A549 (cell line): ENCODE measurements around the gene IL6R. TPM values are rescaled to one million over a fixed set of nuclear protein-coding genes. Genes with fewer than 3 reads are reported as not detected.

Experiments
- ATAC-seq, 2 experiments: fragments of 200-7000 bp in 1 of 2; fragments of >200 bp in 1 of 2; cut with Nextera tagmentation in 1 of 2; cut with Tn5 transposase in 1 of 2; 3 replicates each; pipeline versions ENCODE4 v1.8.0 to v1.9.1; 2018 to 2020; ENCODE audit warnings: mild to moderate bottlenecking in 1 of 2, moderate library complexity in 1 of 2
- CTCF ChIA-PET: fragments of 300-600 bp; sonication (Branson Sonifier 250); formaldehyde crosslinking; extraction: SDS; loops from one replicate; lab custom pipeline; 2021; ENCODE audit warnings: antibody characterized with exemption, inconsistent platforms; lab: Yijun Ruan, JAX
- POLR2A ChIA-PET: fragments of 350-600 bp; formaldehyde crosslinking; extraction: SDS; loops from one replicate; lab custom pipeline; 2021; ENCODE audit warnings: antibody characterized with exemption, inconsistent platforms; lab: Yijun Ruan, JAX
- DNase-seq, 2 experiments: peaks; one replicate each; pipeline versions ENCODE4 v3.0.0 to v3.0.0-alpha.2; 2011 to 2016; ENCODE audit warnings: low read depth in 1 of 2, low spot score in 1 of 2
- FAIRE-seq: peaks from 2 replicates; lab custom pipeline; 2011; peaks lifted over from hg19 to GRCh38; lab: Jason Lieb, UNC
- H3K27ac ChIP-seq, 2 experiments: fragments of >200 bp; sonication (Bioruptor Twin); formaldehyde crosslinking; 3 replicates each; pipeline ENCODE4 v1.5.1; 2016 to 2017
- H3K4me1 ChIP-seq: fragments of >200 bp; sonication (Bioruptor Twin); formaldehyde crosslinking; 3 replicates; pipeline ENCODE4 v1.6.1; 2016
- H3K4me2 ChIP-seq: fragments of >200 bp; sonication (Bioruptor Twin); formaldehyde crosslinking; 3 replicates; pipeline ENCODE4 v1.6.1; 2016
- H3K4me3 ChIP-seq: fragments of >200 bp; sonication (Bioruptor Twin); formaldehyde crosslinking; 3 replicates; pipeline ENCODE4 v1.5.1; 2016
- H3K9me3 ChIP-seq: fragments of >200 bp; sonication (Bioruptor Twin); formaldehyde crosslinking; 3 replicates; pipeline ENCODE4 v1.6.1; 2016
- CHD2 ChIP-seq: fragments of 150-350 bp; IDR thresholded peaks from 2 replicates; pipeline ENCODE4 v1.6.1; 2014; ENCODE audit warnings: low read length; ENCODE audit not compliant: partially characterized antibody
- ELK1 ChIP-seq: fragments of 150-350 bp; IDR thresholded peaks from 2 replicates; pipeline ENCODE4 v1.6.1; 2014; ENCODE audit warnings: low read depth, mild to moderate bottlenecking, low read length
- EP300 ChIP-seq, 2 experiments: fragments of >200 bp; sonication (Bioruptor Twin); formaldehyde crosslinking; IDR thresholded peaks; 2 replicates in 1 of 2; 3 replicates in 1 of 2; pipeline ENCODE4 v1.6.1; 2016 to 2017
- FOXS1 ChIP-seq: fragments of 250-450 bp; sonication (Bioruptor Pico); IDR thresholded peaks from 2 replicates; pipeline ENCODE4 v1.5.0; 2020; ENCODE audit warnings: mild to moderate bottlenecking, moderate library complexity
- JUNB ChIP-seq: fragments of >200 bp; sonication (Bioruptor Twin); formaldehyde crosslinking; IDR thresholded peaks from 2 replicates; pipeline ENCODE4 v1.6.1; 2016
- KDM1A ChIP-seq: fragments of 200-600 bp; sonication (generic); IDR thresholded peaks from 2 replicates; pipeline ENCODE4 v1.6.1; 2016; ENCODE audit warnings: low read depth, mild to moderate bottlenecking
- KDM5A ChIP-seq: fragments of 200-600 bp; sonication (generic); IDR thresholded peaks from 2 replicates; pipeline ENCODE4 v1.6.1; 2016; ENCODE audit warnings: antibody characterized with exemption, mild to moderate bottlenecking
- MAFK ChIP-seq: fragments of 450-650 bp; IDR thresholded peaks from 2 replicates; pipeline ENCODE4 v1.6.1; 2014; ENCODE audit not compliant: partially characterized antibody
- MAX ChIP-seq: IDR thresholded peaks from 2 replicates; pipeline ENCODE4 v1.6.1; 2012
- NPAS2 ChIP-seq: fragments of 250-450 bp; sonication (Bioruptor Pico); IDR thresholded peaks from 2 replicates; pipeline ENCODE4 v1.8.0; 2022; ENCODE audit warnings: mild to moderate bottlenecking, moderate library complexity, borderline replicate concordance
- NR3C1 ChIP-seq: fragments of >200 bp; sonication (Bioruptor Twin); formaldehyde crosslinking; IDR thresholded peaks from 3 replicates; pipeline ENCODE4 v1.6.1; 2017
- PHF8 ChIP-seq: fragments of 200-600 bp; sonication (generic); IDR thresholded peaks from 2 replicates; pipeline ENCODE4 v1.6.1; 2016; ENCODE audit warnings: low read depth, mild to moderate bottlenecking, antibody characterized with exemption, moderate library complexity, borderline replicate concordance
- RAD21 ChIP-seq, 2 experiments: fragments of >200 bp in 1 of 2; sonication (Bioruptor Twin) in 1 of 2; formaldehyde crosslinking in 1 of 2; IDR thresholded peaks in 1 of 2; conservative IDR thresholded peaks in 1 of 2; 2 replicates in 1 of 2; 3 replicates in 1 of 2; pipeline ENCODE4 v1.6.1; 2012 to 2018; ENCODE audit warnings: inconsistent platforms in 1 of 2
- RNF2 ChIP-seq: fragments of 200-600 bp; sonication (generic); IDR thresholded peaks from 2 replicates; pipeline ENCODE4 v1.6.1; 2016; ENCODE audit warnings: low read depth, mild to moderate bottlenecking, antibody characterized with exemption, moderate library complexity, borderline replicate concordance
- SMC3 ChIP-seq: fragments of >200 bp; sonication (Bioruptor Twin); formaldehyde crosslinking; IDR thresholded peaks from 3 replicates; pipeline ENCODE4 v1.6.1; 2018; ENCODE audit warnings: inconsistent platforms
- SREBF2 ChIP-seq: fragments of 450-650 bp; IDR thresholded peaks from 2 replicates; pipeline ENCODE4 v1.6.1; 2014; ENCODE audit warnings: mild to moderate bottlenecking, moderate library complexity
- TFCP2L1 ChIP-seq: fragments of 250-450 bp; sonication (Bioruptor Pico); IDR thresholded peaks from 2 replicates; pipeline ENCODE4 v1.5.0; 2021; ENCODE audit warnings: mild to moderate bottlenecking
- ZFP36 ChIP-seq: fragments of 450-650 bp; IDR thresholded peaks from 2 replicates; pipeline ENCODE4 v1.6.1; 2014; ENCODE audit warnings: borderline replicate concordance; ENCODE audit not compliant: partially characterized antibody
- WGBS: methylation state at CpG from one replicate; pipeline ENCODE4 v1.1.6; 2017; ENCODE audit errors: missing lambda C conversion rate; 5-methylcytosine and 5-hydroxymethylcytosine counted together
- polyA plus RNA-seq, 4 experiments: library from polyadenylated mRNA; depleted of rRNA in 3 of 4; stranded (reverse); fragments of >200 nt; fragmentation: RNase III in 1 of 4; extraction: RNeasy Plus Mini Kit Qiagen cat#74134 plus additional on column Dnase treatment in 1 of 4; gene quantifications; 2 replicates in 3 of 4; 3 replicates in 1 of 4; pipeline ENCODE4 v1.2.3, GENCODE V29; 2011 to 2017
- TF ChIP-seq, protein P1 (sequence below): fragments of >200 bp; sonication (Bioruptor Twin); formaldehyde crosslinking; IDR thresholded peaks from 3 replicates; pipeline ENCODE4 v1.5.1; 2016
- TF ChIP-seq, protein P2 (sequence below): fragments of 200-600 bp; sonication (generic); IDR thresholded peaks from 2 replicates; pipeline ENCODE4 v1.6.1; 2016; ENCODE audit warnings: antibody characterized with exemption, mild to moderate bottlenecking, moderate library complexity

IL6R gene
- polyA plus RNA-seq, 2 of the 4 experiments (the other 2 are of a cell fraction) = 2.2 to 2.7 TPM

DNA sequence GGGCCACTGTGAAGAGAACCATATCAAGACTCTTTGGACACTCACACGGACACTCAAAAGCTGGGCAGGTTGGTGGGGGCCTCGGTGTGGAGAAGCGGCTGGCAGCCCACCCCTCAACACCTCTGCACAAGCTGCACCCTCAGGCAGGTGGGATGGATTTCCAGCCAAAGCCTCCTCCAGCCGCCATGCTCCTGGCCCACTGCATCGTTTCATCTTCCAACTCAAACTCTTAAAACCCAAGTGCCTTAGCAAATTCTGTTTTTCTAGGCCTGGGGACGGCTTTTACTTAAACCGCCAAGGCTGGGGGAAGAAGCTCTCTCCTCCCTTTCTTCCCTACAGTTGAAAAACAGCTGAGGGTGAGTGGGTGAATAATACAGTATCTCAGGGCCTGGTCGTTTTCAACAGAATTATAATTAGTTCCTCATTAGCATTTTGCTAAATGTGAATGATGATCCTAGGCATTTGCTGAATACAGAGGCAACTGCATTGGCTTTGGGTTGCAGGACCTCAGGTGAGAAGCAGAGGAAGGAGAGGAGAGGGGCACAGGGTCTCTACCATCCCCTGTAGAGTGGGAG lies 60.6 kb downstream of the IL6R start:
- FAIRE-seq (no peak), ATAC-seq (no peak), DNase-seq (no peak)
- no peaks in the 10 kb centered on the region for H3K9me3 ChIP-seq
- TF ChIP-seq MAX (no peak), SMC3 (no peak), RNF2 (no peak), NPAS2 (no peak), NR3C1 (no peak), JUNB (no peak), CHD2 (no peak), RAD21 (conservative IDR thresholded peaks at IDR 0.05 in 1 of 2, IDR thresholded peaks at IDR 0.05 in 1 of 2) (no peak), PHF8 (no peak), EP300 (IDR thresholded peaks at IDR 0.05) (no peak), TFCP2L1 (CRISPR knock-in tag) (no peak), ELK1 (no peak), ZFP36 (no peak), KDM1A (no peak), SREBF2 (no peak), FOXS1 (CRISPR knock-in tag) (no peak)
- TF ChIP-seq, protein P1, sequence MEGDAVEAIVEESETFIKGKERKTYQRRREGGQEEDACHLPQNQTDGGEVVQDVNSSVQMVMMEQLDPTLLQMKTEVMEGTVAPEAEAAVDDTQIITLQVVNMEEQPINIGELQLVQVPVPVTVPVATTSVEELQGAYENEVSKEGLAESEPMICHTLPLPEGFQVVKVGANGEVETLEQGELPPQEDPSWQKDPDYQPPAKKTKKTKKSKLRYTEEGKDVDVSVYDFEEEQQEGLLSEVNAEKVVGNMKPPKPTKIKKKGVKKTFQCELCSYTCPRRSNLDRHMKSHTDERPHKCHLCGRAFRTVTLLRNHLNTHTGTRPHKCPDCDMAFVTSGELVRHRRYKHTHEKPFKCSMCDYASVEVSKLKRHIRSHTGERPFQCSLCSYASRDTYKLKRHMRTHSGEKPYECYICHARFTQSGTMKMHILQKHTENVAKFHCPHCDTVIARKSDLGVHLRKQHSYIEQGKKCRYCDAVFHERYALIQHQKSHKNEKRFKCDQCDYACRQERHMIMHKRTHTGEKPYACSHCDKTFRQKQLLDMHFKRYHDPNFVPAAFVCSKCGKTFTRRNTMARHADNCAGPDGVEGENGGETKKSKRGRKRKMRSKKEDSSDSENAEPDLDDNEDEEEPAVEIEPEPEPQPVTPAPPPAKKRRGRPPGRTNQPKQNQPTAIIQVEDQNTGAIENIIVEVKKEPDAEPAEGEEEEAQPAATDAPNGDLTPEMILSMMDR = no peak
- TF ChIP-seq, protein P2, sequence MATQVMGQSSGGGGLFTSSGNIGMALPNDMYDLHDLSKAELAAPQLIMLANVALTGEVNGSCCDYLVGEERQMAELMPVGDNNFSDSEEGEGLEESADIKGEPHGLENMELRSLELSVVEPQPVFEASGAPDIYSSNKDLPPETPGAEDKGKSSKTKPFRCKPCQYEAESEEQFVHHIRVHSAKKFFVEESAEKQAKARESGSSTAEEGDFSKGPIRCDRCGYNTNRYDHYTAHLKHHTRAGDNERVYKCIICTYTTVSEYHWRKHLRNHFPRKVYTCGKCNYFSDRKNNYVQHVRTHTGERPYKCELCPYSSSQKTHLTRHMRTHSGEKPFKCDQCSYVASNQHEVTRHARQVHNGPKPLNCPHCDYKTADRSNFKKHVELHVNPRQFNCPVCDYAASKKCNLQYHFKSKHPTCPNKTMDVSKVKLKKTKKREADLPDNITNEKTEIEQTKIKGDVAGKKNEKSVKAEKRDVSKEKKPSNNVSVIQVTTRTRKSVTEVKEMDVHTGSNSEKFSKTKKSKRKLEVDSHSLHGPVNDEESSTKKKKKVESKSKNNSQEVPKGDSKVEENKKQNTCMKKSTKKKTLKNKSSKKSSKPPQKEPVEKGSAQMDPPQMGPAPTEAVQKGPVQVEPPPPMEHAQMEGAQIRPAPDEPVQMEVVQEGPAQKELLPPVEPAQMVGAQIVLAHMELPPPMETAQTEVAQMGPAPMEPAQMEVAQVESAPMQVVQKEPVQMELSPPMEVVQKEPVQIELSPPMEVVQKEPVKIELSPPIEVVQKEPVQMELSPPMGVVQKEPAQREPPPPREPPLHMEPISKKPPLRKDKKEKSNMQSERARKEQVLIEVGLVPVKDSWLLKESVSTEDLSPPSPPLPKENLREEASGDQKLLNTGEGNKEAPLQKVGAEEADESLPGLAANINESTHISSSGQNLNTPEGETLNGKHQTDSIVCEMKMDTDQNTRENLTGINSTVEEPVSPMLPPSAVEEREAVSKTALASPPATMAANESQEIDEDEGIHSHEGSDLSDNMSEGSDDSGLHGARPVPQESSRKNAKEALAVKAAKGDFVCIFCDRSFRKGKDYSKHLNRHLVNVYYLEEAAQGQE = no peak
- H3K4me1 ChIP-seq = peaks cover 13% of the 10 kb centered on the region
- ChIA-PET POLR2A (interaction anchor here (0.5 kb wide), 1 partner anchor 128 kb away, joined by 4 read pairs; no protein-coding TSS in a partner anchor), CTCF (interaction anchor here (0.6 to 1.8 kb wide), 9 partner anchors 14 to 301 kb away, joined by 3 to 8 read pairs (median 3); no protein-coding TSS in a partner anchor)
- no peak overlapping the region for H3K27ac ChIP-seq
- H3K4me2 ChIP-seq = no peak overlapping the region
- H3K4me3 ChIP-seq = no peak overlapping the region
- 85% methylated on average over 8 of the region's 8 CpGs for WGBS

- ATAC-seq (no peak), DNase-seq (no peak), FAIRE-seq (no peak)
- 0 out of 6 replicates have a peak overlapping the region, but pooled peaks of 1 of the 2 experiments have one; percentile 17 for H3K27ac ChIP-seq
- WGBS = 74% methylated on average over 3 of the region's 3 CpGs
- no peak for TF ChIP-seq KDM5A
- peak; percentile 96 for TF ChIP-seq MAFK
- no peak overlapping the region for H3K4me3 ChIP-seq
- H3K4me1 ChIP-seq = peaks cover 13% of the 10 kb centered on the region
- ChIA-PET POLR2A (no interaction called here), CTCF (interaction anchor here (0.8 to 1.9 kb wide), 8 partner anchors 11 to 142 kb away, joined by 3 to 8 read pairs (median 3); no protein-coding TSS in a partner anchor)
- no peaks in the 10 kb centered on the region for H3K9me3 ChIP-seq
- H3K4me2 ChIP-seq = no peak overlapping the region
Measured at GRCh38 chr1:154466206-154466605, 61.1 kb downstream of the IL6R start.
